ENCODE data around the gene ASB6. TPM values are rescaled to one million over a fixed set of nuclear protein-coding genes. Genes with fewer than 3 reads are reported as not detected.

The ASB6 gene
- polyA plus RNA-seq, 1 of the 3 experiments (the other 2 are of a cell fraction) = 35.9 TPM

- no peaks in the 10 kb centered on the region for H3K9me2 ChIP-seq
- peaks cover 6 to 9% of the 10 kb centered on the region in 2 experiments for H3K36me3 ChIP-seq (replicated peaks in 1 of 2; ENCODE audit: control insufficient read depth in 1 of 2, insufficient read depth in 2 of 2, low read length in 1 of 2)
- 74% methylated on average over 6 of the region's 6 CpGs for WGBS (ENCODE audit: low lambda C conversion rate)
- peaks cover 80% of the 10 kb centered on the region for H3K79me2 ChIP-seq (ENCODE audit: insufficient read depth)
- H3K4me3 ChIP-seq (ENCODE audit: low read depth in 2 of 2, low read length in 1 of 2) = peak overlapping the region in 1 of 2 experiments; percentile 92; a peak in 1 of 4 replicates
- H3K4me2 ChIP-seq = peak overlapping the region; percentile 84
- peaks cover 59% of the 10 kb centered on the region for H4K20me1 ChIP-seq (ENCODE audit: insufficient read depth)
- CTCF ChIA-PET = interaction anchor here (1.1 to 12.8 kb wide), 8 partner anchors 12 to 497 kb away, joined by 4 to 212 read pairs (median 6); partner anchors contain the start of gene ASB6
- H2AFZ ChIP-seq (ENCODE audit: low read depth) = no peak overlapping the region
- peaks cover 12% of the 10 kb centered on the region for H3F3A ChIP-seq (replicated peaks; ENCODE audit: insufficient read depth)
- DNase-seq = no peak
- H3K27ac ChIP-seq (ENCODE audit: low read depth in 2 of 2, low read length in 1 of 2) = peak overlapping the region in 1 of 2 experiments; percentile 18; a peak in 2 of 4 replicates
- no peaks in the 10 kb centered on the region for H3K27me3 ChIP-seq (ENCODE audit: insufficient read depth)
- H3K9me3 ChIP-seq = no peaks in the 10 kb centered on the region
- peaks cover 18 to 36% of the 10 kb centered on the region in 2 experiments; a peak in 2 of 4 replicates for H3K4me1 ChIP-seq (ENCODE audit: control insufficient read depth in 1 of 2, insufficient read depth in 2 of 2, low read depth in 1 of 2, low read length in 1 of 2)
- POLR2A ChIA-PET = interaction anchor here (0.8 kb wide), 1 partner anchor 11 kb away, joined by 3 read pairs; no protein-coding TSS in a partner anchor
- no peak overlapping the region; the same call in 1 of the 2 replicates for H3K9ac ChIP-seq
- no peak for TF ChIP-seq RCOR1 (IDR thresholded peaks at IDR 0.05; ENCODE audit: low read length)
- TF ChIP-seq MEF2A (IDR thresholded peaks at IDR 0.05; ENCODE audit: borderline replicate concordance, low read depth) = no peak
- no peak for TF ChIP-seq RFX5 (IDR thresholded peaks at IDR 0.05; ENCODE audit: low read length)
- no peak for TF ChIP-seq FOXM1 (IDR thresholded peaks at IDR 0.05; ENCODE audit: low read depth)
- no peak for TF ChIP-seq YY1 (IDR thresholded peaks at IDR 0.05; ENCODE audit: low read depth)
- no peak for TF ChIP-seq NFIC (IDR thresholded peaks at IDR 0.05; ENCODE audit: borderline replicate concordance)
- TF ChIP-seq USF2 (IDR thresholded peaks at IDR 0.05; ENCODE audit: borderline replicate concordance, low read depth, low read length) = no peak
- no peak for TF ChIP-seq USF1 (IDR thresholded peaks at IDR 0.05; ENCODE audit: borderline replicate concordance, low read depth)
- TF ChIP-seq PBX3 (IDR thresholded peaks at IDR 0.05) = no peak
- no peak for TF ChIP-seq NRF1 (IDR thresholded peaks at IDR 0.05; ENCODE audit: low read depth, low read length)
- TF ChIP-seq CTCF (IDR thresholded peaks at IDR 0.05) = no peak
- no peak for TF ChIP-seq GATA2 (CRISPR knock-in tag; IDR thresholded peaks at IDR 0.05)
- no peak for TF ChIP-seq POLR2AphosphoS5 (IDR thresholded peaks at IDR 0.05; ENCODE audit: low read depth, low read length)
- TF ChIP-seq SIN3A (IDR thresholded peaks at IDR 0.05; ENCODE audit: borderline replicate concordance, low read depth, low read length) = no peak
- TF ChIP-seq ZBTB33 (IDR thresholded peaks at IDR 0.05; ENCODE audit: borderline replicate concordance, low read depth) = no peak
- no peak for TF ChIP-seq SMC3 (IDR thresholded peaks at IDR 0.05; ENCODE audit: low read depth, low read length)
- no peak for TF ChIP-seq RXRA (IDR thresholded peaks at IDR 0.05; ENCODE audit: borderline replicate concordance, low read depth)
- no peak for TF ChIP-seq TEAD4 (IDR thresholded peaks at IDR 0.05; ENCODE audit: borderline replicate concordance, insufficient read depth)
- no peak for TF ChIP-seq EP300 (IDR thresholded peaks at IDR 0.05; ENCODE audit: borderline replicate concordance in 1 of 2, low read depth in 1 of 2, low read length in 1 of 2)
Measured at GRCh38 chr9:129628709-129629108, 13.2 kb downstream of the ASB6 start.
